Activated CD4-positive, CD25-positive, alpha-beta regulatory T cell (primary cell): ENCODE results near the gene COL10A1.
"Not testable (repeated sequence)": the region's sequence is repeated elsewhere in the genome, so short reads cannot be mapped to it uniquely, and the experiment has no call there.

Experiments used
- DNase-seq, 4 experiments: peaks; one replicate each; lab custom pipeline; 2025; lab: John Stamatoyannopoulos, UW

COL10A1 gene

GRCh38 chr6:116120430-116120829, 5.5 kb downstream of the COL10A1 start:
- no peak for DNase-seq

GRCh38 chr6:116118608-116119007, 7.3 kb downstream of the COL10A1 start:
- DNase-seq, result no peak

GRCh38 chr6:116115781-116116180, 10.2 kb downstream of the COL10A1 start:
- no peak for DNase-seq

- no peak for DNase-seq
Measured at GRCh38 chr6:116113386-116113785, 12.5 kb downstream of the COL10A1 start.

- no peak for DNase-seq
Measured at GRCh38 chr6:116111552-116112528, 14.1 kb downstream of the COL10A1 start.

GRCh38 chr6:116108836-116109235, 17.1 kb downstream of the COL10A1 start:
- DNase-seq, result no peak

- DNase-seq, result no peak
Measured at GRCh38 chr6:116106146-116106545, 19.8 kb downstream of the COL10A1 start.

- DNase-seq, result no peak
Measured at GRCh38 chr6:116105247-116105646, 20.7 kb downstream of the COL10A1 start.

GRCh38 chr6:116104636-116105035, 21.3 kb downstream of the COL10A1 start:
- no peak for DNase-seq

- no peak for DNase-seq
Measured at GRCh38 chr6:116102873-116103272, 23.1 kb downstream of the COL10A1 start.

GRCh38 chr6:116101790-116102189, 24.1 kb downstream of the COL10A1 start:
- no peak for DNase-seq

- no peak for DNase-seq
Measured at GRCh38 chr6:116101302-116101718, 24.6 kb downstream of the COL10A1 start.

- peak; percentile 66 to 80 (median 72) for DNase-seq
Measured at GRCh38 chr6:116100419-116101301, 25.3 kb downstream of the COL10A1 start, which contains the start of gene NT5DC1. TSS of gene NT5DC1 (plus strand) at chr6:116100853. CDS start at chr6:116100931, 78 bp downstream.

GRCh38 chr6:116099036-116099435, 26.9 kb downstream of the COL10A1 start:
- DNase-seq, result no peak

- no peak for DNase-seq
Measured at GRCh38 chr6:116096979-116097816, 28.7 kb downstream of the COL10A1 start.

GRCh38 chr6:116096048-116096759, 29.7 kb downstream of the COL10A1 start:
- not testable (repeated sequence) for DNase-seq

GRCh38 chr6:116094041-116094440, 31.9 kb downstream of the COL10A1 start:
- DNase-seq, result no peak

- DNase-seq, result no peak
Measured at GRCh38 chr6:116090251-116090650, 35.7 kb downstream of the COL10A1 start.

GRCh38 chr6:116088946-116089345, 37.0 kb downstream of the COL10A1 start:
- DNase-seq, result no peak

GRCh38 chr6:116087437-116088027, 38.4 kb downstream of the COL10A1 start:
- no peak for DNase-seq
